Hepatocyte (in vitro differentiated cells): Measurements from ENCODE around the gene CPT1A. TPM values are rescaled to one million over a fixed set of nuclear protein-coding genes. Genes with fewer than 3 reads are reported as not detected.

ENCODE experiments used
- DNase-seq: peaks from one replicate; pipeline ENCODE4 v3.0.0-alpha.2; 2016; ENCODE audit warnings: low spot score
- H2AFZ ChIP-seq: fragments of 200-600 bp; sonication (generic); 2 replicates; pipeline ENCODE4 v1.6.0; 2016; ENCODE audit warnings: antibody characterized with exemption, mild to moderate bottlenecking
- H3K27ac ChIP-seq: fragments of 200-600 bp; sonication (generic); 2 replicates; pipeline ENCODE4 v1.5.1; 2016; ENCODE audit warnings: mild to moderate bottlenecking
- H3K27me3 ChIP-seq: fragments of 200-600 bp; sonication (generic); 2 replicates; pipeline ENCODE4 v1.6.1; 2016
- H3K36me3 ChIP-seq: fragments of 200-600 bp; sonication (generic); replicated peaks from 2 replicates; pipeline ENCODE4 v1.5.1; 2016; ENCODE audit warnings: low read depth; ENCODE audit not compliant: insufficient read depth
- H3K4me1 ChIP-seq: fragments of 200-600 bp; sonication (generic); 2 replicates; pipeline ENCODE4 v1.5.1; 2016; ENCODE audit warnings: mild to moderate bottlenecking, moderate library complexity; ENCODE audit not compliant: insufficient read depth
- H3K4me2 ChIP-seq: fragments of 200-600 bp; sonication (generic); 2 replicates; pipeline ENCODE4 v1.6.0; 2016
- H3K4me3 ChIP-seq: fragments of 200-600 bp; sonication (generic); 2 replicates; pipeline ENCODE4 v1.5.1; 2016; ENCODE audit warnings: mild to moderate bottlenecking
- H3K79me2 ChIP-seq: fragments of 200-600 bp; sonication (generic); 2 replicates; pipeline ENCODE4 v1.6.0; 2017; ENCODE audit warnings: mild to moderate bottlenecking
- H3K9me2 ChIP-seq: fragments of 200-600 bp; sonication (generic); replicated peaks from 2 replicates; pipeline ENCODE4 v1.6.0; 2017; ENCODE audit warnings: mild to moderate bottlenecking; ENCODE audit not compliant: insufficient read depth
- H3K9me3 ChIP-seq: fragments of 200-600 bp; sonication (generic); 2 replicates; pipeline ENCODE4 v1.5.1; 2016; ENCODE audit warnings: low read depth, mild to moderate bottlenecking
- H4K20me1 ChIP-seq: fragments of 200-600 bp; sonication (generic); 2 replicates; pipeline ENCODE4 v1.6.0; 2016; ENCODE audit warnings: mild to moderate bottlenecking; ENCODE audit not compliant: insufficient read depth, poor library complexity, severe bottlenecking
- EZH2 ChIP-seq: fragments of 200-600 bp; sonication (generic); IDR thresholded peaks from 2 replicates; pipeline ENCODE4 v1.6.1; 2016; ENCODE audit warnings: antibody characterized with exemption, mild to moderate bottlenecking, borderline replicate concordance
- EZH2phosphoT487 ChIP-seq: fragments of 200-600 bp; sonication (generic); IDR thresholded peaks from one replicate; pipeline ENCODE4 v1.6.1; 2018; ENCODE audit warnings: antibody characterized with exemption, mild to moderate bottlenecking, low read depth, moderate library complexity; ENCODE audit not compliant: unreplicated experiment, severe bottlenecking
- WGBS: methylation state at CpG from one replicate; pipeline ENCODE4 v1.1.6; 2016; ENCODE audit warnings: low lambda C conversion rate; ENCODE audit errors: missing lambda C conversion rate; 5-methylcytosine and 5-hydroxymethylcytosine counted together
- polyA plus RNA-seq: library from polyadenylated mRNA; unstranded; fragments of >200 nt; fragmentation: Nextera tagmentation; extraction: Ambion mirVana; gene quantifications from 2 replicates; pipeline ENCODE4 v1.2.1, GENCODE V29; 2016
- total RNA-seq: library from RNA; depleted of rRNA; stranded (reverse); fragments of >200 nt; gene quantifications from 2 replicates; pipeline ENCODE4 v1.2.3, GENCODE V29; 2014
- TF ChIP-seq, protein P1 (sequence below): fragments of 200-600 bp; sonication (generic); IDR thresholded peaks from 2 replicates; pipeline ENCODE4 v1.5.1; 2016; ENCODE audit warnings: antibody characterized with exemption, mild to moderate bottlenecking; ENCODE audit not compliant: poor library complexity

Gene CPT1A
- total and polyA plus RNA-seq, 2 experiments from 2014 or later: 8.3 to 24.8 TPM

DNA sequence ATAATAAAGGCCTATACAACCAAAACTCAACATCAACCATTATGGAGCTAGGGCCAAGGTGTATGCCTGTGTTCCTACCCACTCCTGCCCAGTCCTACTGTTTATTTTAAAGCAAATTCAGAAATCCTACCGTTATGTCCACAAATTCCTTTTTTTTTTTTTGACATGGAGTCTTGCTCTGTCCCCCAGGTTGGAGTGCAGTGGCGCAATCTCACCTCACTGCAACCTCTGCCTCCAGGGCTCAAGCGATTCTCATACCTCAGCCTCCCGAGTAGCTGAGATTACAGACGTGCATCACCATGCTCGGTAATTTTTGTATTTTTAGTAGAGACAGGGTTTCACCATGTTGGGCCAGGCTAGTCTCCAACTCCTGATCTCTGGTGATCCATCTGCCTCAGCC, 3.1 kb upstream of the CPT1A start:
- H3K4me2 ChIP-seq: no peak overlapping the region
- WGBS: 75% methylated on average over 6 of the region's 6 CpGs
- DNase-seq: no peak
- peaks cover 32% of the 10 kb centered on the region for H3K27me3 ChIP-seq
- H3K4me1 ChIP-seq: peaks cover 29% of the 10 kb centered on the region
- no peaks in the 10 kb centered on the region for H3K9me2 ChIP-seq
- no peaks in the 10 kb centered on the region for H3K36me3 ChIP-seq
- H2AFZ ChIP-seq: no peak overlapping the region
- no peaks in the 10 kb centered on the region for H3K9me3 ChIP-seq
- no peaks in the 10 kb centered on the region for H4K20me1 ChIP-seq
- H3K4me3 ChIP-seq: no peak overlapping the region
- peak overlapping the region; percentile 19 for H3K27ac ChIP-seq
- TF ChIP-seq EZH2 (no peak), EZH2phosphoT487 (no peak)
- TF ChIP-seq, protein P1, sequence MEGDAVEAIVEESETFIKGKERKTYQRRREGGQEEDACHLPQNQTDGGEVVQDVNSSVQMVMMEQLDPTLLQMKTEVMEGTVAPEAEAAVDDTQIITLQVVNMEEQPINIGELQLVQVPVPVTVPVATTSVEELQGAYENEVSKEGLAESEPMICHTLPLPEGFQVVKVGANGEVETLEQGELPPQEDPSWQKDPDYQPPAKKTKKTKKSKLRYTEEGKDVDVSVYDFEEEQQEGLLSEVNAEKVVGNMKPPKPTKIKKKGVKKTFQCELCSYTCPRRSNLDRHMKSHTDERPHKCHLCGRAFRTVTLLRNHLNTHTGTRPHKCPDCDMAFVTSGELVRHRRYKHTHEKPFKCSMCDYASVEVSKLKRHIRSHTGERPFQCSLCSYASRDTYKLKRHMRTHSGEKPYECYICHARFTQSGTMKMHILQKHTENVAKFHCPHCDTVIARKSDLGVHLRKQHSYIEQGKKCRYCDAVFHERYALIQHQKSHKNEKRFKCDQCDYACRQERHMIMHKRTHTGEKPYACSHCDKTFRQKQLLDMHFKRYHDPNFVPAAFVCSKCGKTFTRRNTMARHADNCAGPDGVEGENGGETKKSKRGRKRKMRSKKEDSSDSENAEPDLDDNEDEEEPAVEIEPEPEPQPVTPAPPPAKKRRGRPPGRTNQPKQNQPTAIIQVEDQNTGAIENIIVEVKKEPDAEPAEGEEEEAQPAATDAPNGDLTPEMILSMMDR: no peak
- H3K79me2 ChIP-seq: no peaks in the 10 kb centered on the region

- Histone ChIP-seq H3K4me3 (no peak overlapping the region), H3K9me2 (no peaks in the 10 kb centered on the region)
These were observed 2.7 kb upstream of the CPT1A start for GRCh38 chr11:68844376-68844775.

DNA sequence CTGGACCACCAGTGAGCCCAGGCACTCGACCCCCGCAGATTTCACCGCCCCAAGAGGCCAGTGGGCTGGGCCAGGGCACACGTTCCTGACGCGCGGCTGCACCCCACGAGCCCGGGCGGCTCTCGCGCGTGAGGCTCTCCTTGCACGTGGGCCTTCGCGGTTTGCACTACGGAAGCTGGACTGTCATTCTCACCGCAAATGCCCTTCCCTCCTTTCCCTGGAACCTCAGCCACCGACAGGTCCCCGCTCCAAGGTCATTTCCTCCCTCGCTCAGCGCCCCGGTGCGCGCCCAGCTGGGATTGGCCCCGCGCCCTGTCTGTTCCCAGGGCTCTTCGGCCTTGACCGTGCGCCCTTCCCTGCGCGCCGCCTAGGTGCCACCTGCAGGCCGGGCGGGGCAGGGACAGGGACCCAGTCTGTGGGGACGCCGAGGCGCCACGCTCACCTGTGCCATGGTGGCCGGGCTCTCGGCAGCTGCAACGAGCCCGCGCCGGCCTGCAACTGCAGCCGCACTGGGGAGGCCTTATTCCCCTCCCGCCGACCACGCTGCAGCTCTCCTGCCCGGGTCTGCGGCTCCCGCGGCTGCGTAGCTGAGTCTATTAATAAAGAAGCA, 2.1 kb upstream of the CPT1A start:
- H3K79me2 ChIP-seq: no peaks in the 10 kb centered on the region
- H3K4me2 ChIP-seq: peak overlapping the region; percentile 83
- 5% methylated on average over 52 of the region's 54 CpGs for WGBS
- H3K36me3 ChIP-seq: no peaks in the 10 kb centered on the region
- H3K4me3 ChIP-seq: peak overlapping the region; percentile 8
- H2AFZ ChIP-seq: peak overlapping the region; percentile 68
- H3K4me1 ChIP-seq: peaks cover 34% of the 10 kb centered on the region
- H3K27ac ChIP-seq: peak overlapping the region; percentile 2
- H3K9me2 ChIP-seq: no peaks in the 10 kb centered on the region
- no peaks in the 10 kb centered on the region for H3K9me3 ChIP-seq
- H4K20me1 ChIP-seq: no peaks in the 10 kb centered on the region
- no peak for TF ChIP-seq EZH2
- TF ChIP-seq EZH2phosphoT487: no peak
- TF ChIP-seq, protein P1: peak; percentile 49
- H3K27me3 ChIP-seq: peaks cover 32% of the 10 kb centered on the region
- peak; percentile 84 for DNase-seq

More at GRCh38 chr11:68844376-68844775, 2.7 kb upstream of the CPT1A start:
- peak overlapping the region; percentile 2 for H3K27ac ChIP-seq
- no peaks in the 10 kb centered on the region for H3K9me3 ChIP-seq
- no peaks in the 10 kb centered on the region for H3K36me3 ChIP-seq
- H3K4me2 ChIP-seq: peak overlapping the region; percentile 83
- WGBS: 75% methylated on average over 3 of the region's 3 CpGs
- DNase-seq: no peak
- H2AFZ ChIP-seq: peak overlapping the region; percentile 68
- TF ChIP-seq, protein P1: no peak
- TF ChIP-seq EZH2phosphoT487: no peak
- H3K4me1 ChIP-seq: peaks cover 34% of the 10 kb centered on the region
- H3K27me3 ChIP-seq: peaks cover 32% of the 10 kb centered on the region
- no peaks in the 10 kb centered on the region for H4K20me1 ChIP-seq
- no peaks in the 10 kb centered on the region for H3K79me2 ChIP-seq
